ENCODE results near the gene CDKN1B.
"Not testable (repeated sequence)": the region's sequence is repeated elsewhere in the genome, so short reads cannot be mapped to it uniquely, and the experiment has no call there.

Gene CDKN1B

DNA sequence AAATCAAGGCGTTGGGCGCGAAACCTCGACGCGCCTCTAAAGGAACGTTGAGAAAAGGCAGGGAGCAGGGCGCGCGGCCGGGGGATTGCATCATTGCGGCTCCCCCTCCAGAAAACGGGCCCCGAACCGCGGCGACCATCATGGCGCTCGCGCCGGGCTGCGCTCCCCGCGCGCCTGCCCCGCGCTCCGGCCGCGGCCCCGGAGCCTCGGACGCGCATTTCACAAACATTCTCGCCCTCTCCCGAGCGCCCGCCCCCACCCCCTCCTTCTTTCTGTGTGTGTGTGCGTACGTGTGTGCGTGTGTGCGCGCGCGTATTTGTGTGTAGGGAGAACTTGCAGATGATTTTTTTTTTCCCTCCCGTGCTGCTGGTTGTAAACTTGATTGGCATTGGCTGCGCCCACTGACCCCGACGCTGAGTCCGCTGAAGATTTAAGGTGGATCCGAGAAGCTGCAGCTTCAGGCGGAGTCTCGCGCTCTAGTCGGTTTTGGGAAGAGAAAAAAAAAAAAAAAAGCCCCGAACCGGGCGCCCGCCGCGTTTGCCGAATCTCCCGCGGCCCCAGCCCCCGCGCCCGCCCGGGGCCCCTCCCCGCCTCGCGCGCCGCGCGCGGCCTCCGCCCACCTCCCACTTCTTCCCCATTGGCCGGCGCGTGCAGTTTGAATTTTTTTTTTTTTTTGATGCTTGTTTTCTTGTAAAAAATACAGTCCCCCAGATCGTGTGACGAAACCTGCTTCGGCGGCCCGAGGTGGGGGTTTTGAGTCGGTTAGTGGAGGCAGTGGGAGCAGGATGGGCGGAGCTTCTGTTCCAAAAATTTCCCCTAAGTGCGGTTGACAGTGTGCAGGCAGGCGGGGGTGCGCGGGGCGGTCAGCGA is 8.2 kb downstream of the CDKN1B start:
- DNase-seq: peak; percentile 56

GRCh38 chr12:12725956-12726554 is 8.9 kb downstream of the CDKN1B start:
- DNase-seq: no peak

DNA sequence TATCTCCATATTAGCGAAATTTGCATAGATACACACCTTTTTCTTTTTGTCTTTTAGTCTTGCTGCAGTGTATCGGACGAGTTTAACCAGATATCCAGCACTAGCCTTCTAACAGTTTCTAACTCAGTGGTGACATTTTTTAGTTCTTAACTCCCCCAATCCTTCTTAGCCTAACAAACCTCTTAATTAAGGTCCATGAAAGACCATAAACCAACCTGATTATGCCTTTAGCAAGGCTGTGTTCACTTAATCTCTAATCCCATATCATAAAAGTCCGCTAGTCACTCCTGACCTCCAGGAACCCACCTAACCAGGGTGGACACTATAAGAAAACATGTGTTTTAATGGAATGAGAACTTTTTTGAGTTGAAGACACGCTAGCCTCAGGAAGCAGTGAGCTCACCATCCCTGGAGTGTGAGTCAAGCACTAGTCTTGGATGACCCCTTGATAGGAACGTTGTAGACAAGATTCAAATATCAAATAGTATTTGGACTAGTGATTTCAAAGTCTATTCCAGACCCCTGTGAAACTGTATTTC is 9.5 kb downstream of the CDKN1B start:
- DNase-seq: no peak

DNA sequence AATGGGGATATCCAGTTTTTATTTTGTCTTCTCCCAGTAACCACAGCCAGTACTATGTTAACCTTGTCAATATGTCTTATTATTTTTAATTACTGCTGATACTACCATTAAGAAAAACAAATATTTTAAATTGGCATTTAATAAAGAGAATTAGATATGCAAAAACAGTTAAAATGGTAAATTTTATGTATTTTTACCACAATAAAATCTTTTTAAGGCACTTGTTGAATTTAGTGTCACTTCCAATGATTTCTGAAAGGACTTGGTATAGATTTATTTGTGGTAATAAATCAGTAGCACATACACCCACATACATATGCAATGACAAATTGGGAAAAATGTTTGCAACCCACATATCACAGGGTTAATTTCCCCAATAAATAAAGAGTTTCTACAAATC is 14.0 kb downstream of the CDKN1B start:
- DNase-seq: no peak

DNA sequence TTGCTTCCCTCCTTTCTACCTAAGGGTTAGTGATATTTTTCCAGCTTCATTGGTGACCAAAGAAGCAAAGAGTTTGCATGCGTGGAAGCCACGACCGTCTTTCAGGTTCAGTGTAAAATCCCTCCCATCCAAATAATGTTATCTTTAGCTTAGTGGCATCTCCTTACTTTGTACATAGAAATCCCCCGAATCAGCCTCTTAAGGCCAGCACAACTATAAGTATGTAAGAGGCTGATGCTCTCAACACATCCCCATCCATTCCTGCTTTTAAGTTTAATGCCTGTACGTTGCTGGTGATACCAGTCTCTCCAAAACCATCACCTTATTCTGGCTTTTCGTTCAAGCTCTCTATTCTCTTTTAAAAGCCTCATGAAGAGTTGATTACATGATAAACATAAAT is 14.6 kb downstream of the CDKN1B start:
- DNase-seq: no peak

GRCh38 chr12:12733118-12733517 is 15.9 kb downstream of the CDKN1B start:
- no peak for DNase-seq

- no peak for DNase-seq
These were observed 16.9 kb downstream of the CDKN1B start for GRCh38 chr12:12734054-12734453.

DNA sequence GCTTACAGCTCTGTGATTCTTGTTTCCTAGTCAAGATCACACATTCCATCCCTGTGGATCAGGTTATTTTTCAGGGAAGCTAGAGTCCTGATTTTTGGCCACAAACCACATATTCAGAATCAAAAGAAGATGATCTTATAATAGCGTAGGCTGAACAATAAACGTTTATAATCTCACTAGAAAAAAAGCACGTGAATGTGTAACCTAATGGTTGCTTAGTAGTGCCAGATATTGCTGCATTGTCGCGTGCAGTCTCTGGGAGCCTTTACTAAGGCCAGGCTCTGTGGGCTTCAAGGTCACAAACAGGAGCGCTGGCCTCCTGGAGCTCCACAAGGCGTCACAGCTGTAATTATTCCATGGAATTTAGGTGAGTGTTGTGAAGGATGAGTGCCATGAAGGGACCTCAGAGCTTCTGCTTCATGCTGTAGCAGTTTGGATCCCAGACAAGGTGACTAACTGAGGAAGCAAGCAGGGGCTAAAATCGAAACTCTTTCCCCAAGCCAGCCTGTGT is 17.4 kb downstream of the CDKN1B start:
- DNase-seq: no peak

- DNase-seq: no peak
These were observed 18.1 kb downstream of the CDKN1B start for GRCh38 chr12:12735301-12735700.

DNA sequence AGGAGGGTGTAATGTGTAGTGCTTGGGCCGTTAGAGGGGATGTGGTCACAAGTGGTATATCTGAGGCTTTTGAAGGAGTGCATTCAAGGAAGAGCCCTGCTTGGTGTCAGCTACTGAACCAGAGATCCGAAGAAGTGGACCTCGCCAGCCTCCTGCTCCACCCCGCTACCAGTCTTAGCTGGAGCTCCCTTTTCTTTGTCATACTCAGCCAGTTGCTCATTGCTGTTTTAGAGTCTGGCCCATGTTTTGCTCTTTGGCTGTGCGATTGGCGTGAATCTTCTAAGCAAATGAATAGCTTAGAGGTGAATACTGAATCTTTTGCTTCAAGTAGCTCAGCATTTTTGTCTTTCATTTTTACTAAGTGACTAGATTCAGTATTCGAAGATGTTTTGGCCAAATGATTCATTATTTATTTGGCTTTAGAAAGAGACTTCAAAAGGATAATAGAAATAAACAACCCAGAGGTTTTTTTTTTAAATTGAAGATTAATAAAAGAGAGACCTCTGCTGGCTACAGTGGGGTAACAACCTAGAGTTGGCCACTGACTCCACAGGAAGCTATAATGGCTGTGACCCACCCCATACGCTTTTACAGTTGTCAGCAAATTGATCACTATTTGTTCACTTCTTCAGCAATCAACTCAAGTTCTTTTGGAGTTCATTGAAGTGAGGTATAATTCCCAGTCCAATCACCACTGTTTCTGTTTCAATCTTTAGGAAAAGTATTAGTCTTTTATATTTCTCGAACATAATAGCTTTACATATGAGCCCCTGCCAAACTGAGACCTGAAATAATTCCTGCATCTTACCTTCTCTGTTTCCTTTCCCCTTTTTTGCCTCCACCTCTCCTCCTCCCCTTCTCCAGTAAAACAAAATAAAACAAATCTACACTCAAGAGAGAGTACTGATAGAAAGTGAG is 19.9 kb downstream of the CDKN1B start:
- DNase-seq: no peak

- not testable (repeated sequence) for DNase-seq
These were observed 21.0 kb downstream of the CDKN1B start for GRCh38 chr12:12738152-12738551.

DNA sequence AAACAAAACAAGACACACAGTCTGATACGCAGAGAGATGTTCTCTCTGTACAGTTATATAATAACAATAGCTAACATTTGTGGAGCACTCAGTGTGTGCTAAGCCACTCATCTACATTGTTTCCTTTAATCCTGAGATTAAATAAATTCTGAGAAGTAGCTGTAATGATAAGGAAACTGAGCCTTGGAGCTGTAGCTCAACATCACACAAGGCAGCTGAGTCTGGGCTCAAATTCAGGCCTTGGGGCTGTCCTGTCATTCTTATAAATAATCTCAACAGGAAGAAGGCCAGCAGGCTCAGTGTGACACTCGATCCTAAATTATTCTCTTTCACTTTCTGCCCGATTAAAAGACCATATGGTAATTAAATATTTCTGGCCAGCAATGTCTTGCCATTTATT is 24.5 kb downstream of the CDKN1B start:
- no peak for DNase-seq

- no peak for DNase-seq
These were observed 27.6 kb downstream of the CDKN1B start for GRCh38 chr12:12744546-12745305.

GRCh38 chr12:12745576-12746211 is 28.5 kb downstream of the CDKN1B start:
- DNase-seq: no peak

GRCh38 chr12:12747278-12747677 is 30.1 kb downstream of the CDKN1B start:
- DNase-seq: no peak

GRCh38 chr12:12748044-12748443 is 30.9 kb downstream of the CDKN1B start:
- DNase-seq: no peak

GRCh38 chr12:12749433-12749832 is 32.3 kb downstream of the CDKN1B start:
- DNase-seq: no peak

DNA sequence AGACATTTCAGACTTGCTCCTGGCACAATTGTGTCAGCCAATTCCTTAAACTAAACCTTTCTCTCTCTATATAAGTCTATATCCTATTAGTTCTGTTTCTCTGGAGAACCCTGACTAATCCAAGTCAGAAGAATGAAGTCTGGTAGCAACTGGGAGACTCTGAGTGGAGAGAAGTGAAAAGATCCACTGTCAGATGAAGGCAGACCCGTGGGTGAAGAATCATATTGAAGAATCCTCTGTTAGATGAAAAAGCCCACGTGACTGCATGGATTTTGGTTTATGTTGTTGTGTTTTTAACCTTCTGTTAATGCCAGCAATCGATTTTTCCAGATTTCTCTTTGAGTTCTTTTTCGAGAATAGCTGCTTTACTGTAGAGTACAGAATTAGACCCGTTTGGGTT is 38.8 kb downstream of the CDKN1B start:
- no peak for DNase-seq

DNA sequence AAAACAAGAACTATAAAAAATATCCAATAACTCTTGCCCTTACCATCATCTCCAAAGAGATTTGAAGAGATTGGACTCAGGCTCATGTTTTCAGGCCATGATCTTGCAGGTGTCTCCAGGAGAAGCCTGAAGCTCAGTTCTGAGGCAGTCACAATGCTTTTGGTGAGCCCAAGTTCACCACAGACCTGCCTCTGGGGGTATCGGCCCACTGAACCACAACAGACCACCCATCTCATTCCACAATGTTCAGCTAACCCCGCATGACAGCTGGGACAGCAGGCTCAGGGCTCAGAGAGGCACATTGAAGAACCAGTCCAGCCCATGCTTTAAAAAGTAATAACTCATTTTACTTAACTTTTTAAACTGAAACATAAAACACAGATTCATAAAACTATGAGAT is 40.0 kb downstream of the CDKN1B start:
- no peak for DNase-seq

DNA sequence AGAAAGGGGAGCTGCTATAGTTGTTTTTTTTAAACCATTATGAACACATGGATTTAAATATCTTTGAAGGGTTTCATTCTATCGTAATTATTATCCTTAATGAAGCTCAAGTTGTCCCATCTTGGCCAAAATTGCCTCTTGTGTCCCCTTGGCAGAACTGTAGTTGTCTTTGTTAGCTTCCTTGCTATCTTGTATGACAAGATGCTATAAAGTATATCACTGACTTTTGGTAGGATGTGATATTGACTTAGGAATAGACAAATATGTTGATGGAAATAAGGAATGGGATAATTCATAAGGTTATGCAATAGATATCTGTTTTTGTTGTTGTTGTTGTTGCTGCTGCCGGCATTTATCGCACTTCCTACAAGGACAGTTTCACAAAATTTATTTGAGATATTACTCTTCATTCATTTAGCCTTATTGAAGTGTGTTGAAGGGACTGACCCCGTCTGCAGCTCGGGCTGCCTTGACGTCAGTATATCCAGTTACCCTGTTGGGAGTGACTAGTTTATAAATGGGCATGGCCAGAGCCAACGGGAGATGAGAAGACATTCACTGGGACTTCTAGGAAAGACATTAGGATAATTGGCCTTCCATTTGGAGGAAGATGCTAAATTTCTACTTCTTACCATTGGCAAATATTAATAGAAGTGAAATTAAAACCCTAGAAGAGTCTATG is 42.2 kb downstream of the CDKN1B start:
- no peak for DNase-seq

- no peak for DNase-seq
These were observed 47.7 kb downstream of the CDKN1B start for GRCh38 chr12:12764824-12765223.
